GM23248 (cell line): ENCODE data around the gene PISD. TPM values are rescaled to one million over a fixed set of nuclear protein-coding genes. Genes with fewer than 3 reads are reported as not detected.
"Not testable (repeated sequence)": the region's sequence is repeated elsewhere in the genome, so short reads cannot be mapped to it uniquely, and the experiment has no call there.

Experiments
- DNase-seq: peaks from one replicate; pipeline ENCODE4 v3.0.0-alpha.2; 2015
- H2AFZ ChIP-seq: fragments of 200-600 bp; sonication (generic); 2 replicates; pipeline ENCODE4 v1.6.1; 2016; ENCODE audit warnings: antibody characterized with exemption
- H3F3A ChIP-seq: fragments of 200-600 bp; sonication (generic); 2 replicates; pipeline ENCODE4 v1.6.1; 2016; ENCODE audit warnings: mild to moderate bottlenecking, antibody characterized with exemption, mixed run types; ENCODE audit not compliant: insufficient read depth
- H3K27ac ChIP-seq: fragments of 200-600 bp; sonication (generic); 2 replicates; pipeline ENCODE4 v1.5.1; 2016; ENCODE audit warnings: mild to moderate bottlenecking
- H3K27me3 ChIP-seq: fragments of 200-600 bp; sonication (generic); replicated peaks from 2 replicates; pipeline ENCODE4 v1.6.1; 2016; ENCODE audit warnings: mild to moderate bottlenecking; ENCODE audit not compliant: insufficient read depth
- H3K36me3 ChIP-seq: fragments of 200-600 bp; sonication (generic); 2 replicates; pipeline ENCODE4 v1.6.1; 2016; ENCODE audit warnings: low read depth, mild to moderate bottlenecking
- H3K4me1 ChIP-seq: fragments of 200-600 bp; sonication (generic); 2 replicates; pipeline ENCODE4 v1.6.1; 2016; ENCODE audit warnings: mild to moderate bottlenecking; ENCODE audit not compliant: insufficient read depth
- H3K4me2 ChIP-seq: fragments of 200-600 bp; sonication (generic); one replicate; pipeline ENCODE4 v1.6.1; 2016; ENCODE audit warnings: mild to moderate bottlenecking; ENCODE audit not compliant: unreplicated experiment
- H3K4me3 ChIP-seq: fragments of 200-600 bp; sonication (generic); 2 replicates; pipeline ENCODE4 v1.5.1; 2016; ENCODE audit warnings: mild to moderate bottlenecking
- H3K79me2 ChIP-seq: fragments of 200-600 bp; sonication (generic); 2 replicates; pipeline ENCODE4 v1.6.1; 2016; ENCODE audit warnings: mild to moderate bottlenecking; ENCODE audit not compliant: insufficient read depth
- H3K9ac ChIP-seq: fragments of 200-600 bp; sonication (generic); 2 replicates; pipeline ENCODE4 v1.6.1; 2016; ENCODE audit warnings: mild to moderate bottlenecking
- H3K9me2 ChIP-seq: fragments of 200-600 bp; sonication (generic); 2 replicates; pipeline ENCODE4 v1.6.1; 2016; ENCODE audit warnings: mixed run types, mild to moderate bottlenecking, moderate library complexity; ENCODE audit not compliant: insufficient read depth
- H3K9me3 ChIP-seq: fragments of 200-600 bp; sonication (generic); one replicate; pipeline ENCODE4 v1.6.1; 2017; ENCODE audit warnings: low read depth
- H4K20me1 ChIP-seq: fragments of 200-600 bp; sonication (generic); 2 replicates; pipeline ENCODE4 v1.6.0; 2016; ENCODE audit not compliant: insufficient read depth
- EZH2 ChIP-seq: fragments of 200-600 bp; sonication (generic); IDR thresholded peaks from 2 replicates; pipeline ENCODE4 v1.6.1; 2018; ENCODE audit warnings: antibody characterized with exemption, mild to moderate bottlenecking; ENCODE audit not compliant: insufficient read depth, poor library complexity, severe bottlenecking
- EZH2phosphoT487 ChIP-seq: fragments of 200-600 bp; sonication (generic); IDR thresholded peaks from 2 replicates; pipeline ENCODE4 v1.6.1; 2018; ENCODE audit warnings: antibody characterized with exemption, moderate library complexity, mild to moderate bottlenecking, low read depth; ENCODE audit not compliant: insufficient read depth
- WGBS, 2 experiments: methylation state at CpG; one replicate each; pipeline ENCODE4 v1.1.6; 2015 to 2017; ENCODE audit warnings: low lambda C conversion rate in 2 of 2, low coverage in 1 of 2; ENCODE audit errors: missing lambda C conversion rate in 2 of 2; 5-methylcytosine and 5-hydroxymethylcytosine counted together
- in situ Hi-C: fragments of 300-500 bp; cut with MboI; formaldehyde crosslinking; loops from 2 replicates; pipeline ENCODE4 v1.15.0; 2020
- polyA plus RNA-seq: library from polyadenylated mRNA; unstranded; fragments of >200 nt; fragmentation: Nextera tagmentation; extraction: Ambion mirVana; gene quantifications from 2 replicates; pipeline ENCODE4 v1.2.1, GENCODE V29; 2016
- total RNA-seq: library from RNA; depleted of rRNA; stranded (reverse); fragments of >200 nt; shearing (Covaris generic); gene quantifications from 2 replicates; pipeline ENCODE4 v1.2.3, GENCODE V29; 2014

Gene PISD
- total and polyA plus RNA-seq, 2 experiments from 2014 or later = 32.7 to 34.2 TPM

DNA sequence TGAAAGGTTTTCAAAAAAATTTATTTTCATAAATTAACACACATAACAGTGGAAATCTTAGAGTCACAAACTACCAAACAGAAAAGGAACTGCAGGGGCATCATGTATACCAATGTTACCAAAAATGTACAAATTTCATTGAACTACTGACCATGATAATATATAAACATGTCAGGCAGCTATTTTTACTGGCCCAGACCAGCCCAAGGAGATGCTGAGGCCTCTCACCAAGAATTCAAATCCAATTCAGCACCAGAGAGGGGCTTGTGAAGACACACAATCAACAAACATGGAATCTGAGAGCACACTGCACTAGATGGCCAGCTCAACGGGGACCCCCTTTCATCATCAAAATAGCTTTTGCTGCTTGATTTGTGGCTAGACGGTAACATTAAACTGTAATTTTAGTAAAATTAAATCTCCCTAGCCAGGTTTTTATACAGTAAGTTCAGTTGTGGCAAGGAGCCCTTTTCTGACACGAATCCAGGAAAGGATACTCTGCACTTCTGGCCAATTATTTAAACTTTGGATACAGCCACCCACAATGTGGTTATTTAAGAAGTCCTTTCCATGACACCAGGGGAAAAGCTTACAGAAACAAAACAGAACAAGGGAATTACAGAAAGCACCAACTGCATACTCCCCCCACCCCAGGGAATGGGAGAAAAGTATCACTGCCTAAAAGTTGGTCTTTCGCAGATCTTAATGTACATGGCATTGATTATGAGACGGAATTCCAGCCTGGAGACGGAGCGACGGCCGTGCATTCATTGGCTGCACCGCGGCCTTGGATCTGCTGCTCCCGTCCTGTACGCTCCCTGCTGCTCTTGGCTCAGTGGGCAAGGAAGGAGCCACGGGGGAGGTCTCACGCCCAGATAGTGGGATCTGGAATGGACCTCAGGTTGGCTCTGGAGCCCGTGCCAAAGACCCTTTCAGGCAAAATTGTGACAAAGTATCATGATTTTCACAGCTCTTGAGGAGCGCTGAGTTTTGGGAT is 19.6 kb upstream of the PISD start:
- TF ChIP-seq EZH2phosphoT487 (no peak), EZH2 (no peak)
- no peak overlapping the region for H3K4me3 ChIP-seq
- H3F3A ChIP-seq = peaks cover 54% of the 10 kb centered on the region
- peak overlapping the region; percentile 68 for H3K9ac ChIP-seq
- 53 to 58% methylated on average over 17 of the region's 17 CpGs for WGBS, 2 experiments
- peak overlapping the region; percentile 47 for H3K4me2 ChIP-seq
- H3K27me3 ChIP-seq = no peaks in the 10 kb centered on the region
- DNase-seq = peak; percentile 72
- H3K36me3 ChIP-seq = peaks cover 19% of the 10 kb centered on the region
- no peaks in the 10 kb centered on the region for H3K79me2 ChIP-seq
- H4K20me1 ChIP-seq = no peaks in the 10 kb centered on the region
- no peaks in the 10 kb centered on the region for H3K9me3 ChIP-seq
- H2AFZ ChIP-seq = no peak overlapping the region
- H3K27ac ChIP-seq = peak overlapping the region; percentile 91
- peaks cover 41% of the 10 kb centered on the region for H3K4me1 ChIP-seq
- in situ Hi-C loops = no loop called here
- no peaks in the 10 kb centered on the region for H3K9me2 ChIP-seq

DNA sequence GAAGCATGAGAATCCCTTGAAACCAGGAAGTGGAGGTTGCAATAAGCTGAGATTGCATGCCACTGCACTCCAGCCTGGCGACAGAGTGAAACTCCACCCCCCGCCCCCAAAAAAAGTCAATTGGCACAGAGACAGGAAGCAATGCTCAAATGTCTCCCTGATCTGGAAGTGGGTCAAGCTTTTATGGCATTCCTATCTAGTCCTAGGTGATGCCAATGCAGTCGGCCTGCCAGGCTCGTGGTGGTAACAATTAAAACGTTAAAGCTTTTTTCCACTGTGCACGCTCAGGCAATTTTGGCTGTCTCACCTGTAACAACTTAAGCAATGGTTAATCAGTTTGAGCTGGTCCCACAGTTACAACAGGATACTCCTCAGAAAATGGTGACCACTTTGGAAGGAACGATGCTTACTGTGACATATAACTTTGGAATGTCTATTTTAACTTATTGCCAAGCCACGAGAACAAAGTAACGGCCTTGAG is 18.9 kb upstream of the PISD start:
- WGBS, 2 experiments = 35 to 42% methylated on average over 9 of the region's 9 CpGs
- peaks cover 41% of the 10 kb centered on the region for H3K4me1 ChIP-seq
- TF ChIP-seq EZH2phosphoT487 (no peak), EZH2 (no peak)
- DNase-seq = peak; percentile 78
- in situ Hi-C loops = no loop called here
- no peaks in the 10 kb centered on the region for H3K79me2 ChIP-seq
- H3K4me2 ChIP-seq = peak overlapping the region; percentile 47
- H3K9ac ChIP-seq = peak overlapping the region; percentile 68
- no peaks in the 10 kb centered on the region for H3K27me3 ChIP-seq
- H4K20me1 ChIP-seq = no peaks in the 10 kb centered on the region
- no peaks in the 10 kb centered on the region for H3K9me2 ChIP-seq
- peaks cover 54% of the 10 kb centered on the region for H3F3A ChIP-seq
- peak overlapping the region; percentile 91 for H3K27ac ChIP-seq
- peaks cover 14% of the 10 kb centered on the region for H3K36me3 ChIP-seq
- H2AFZ ChIP-seq = no peak overlapping the region
- no peak overlapping the region for H3K4me3 ChIP-seq
- H3K9me3 ChIP-seq = no peaks in the 10 kb centered on the region

GRCh38 chr22:31678748-31679147 is 16.7 kb upstream of the PISD start:
- H4K20me1 ChIP-seq = no peaks in the 10 kb centered on the region
- WGBS, 2 experiments = 87 to 89% methylated on average over 7 of the region's 7 CpGs
- in situ Hi-C loops = no loop called here
- no peaks in the 10 kb centered on the region for H3K79me2 ChIP-seq
- no peaks in the 10 kb centered on the region for H3K27me3 ChIP-seq
- no peak for DNase-seq
- peaks cover 35% of the 10 kb centered on the region for H3K4me1 ChIP-seq
- H3K4me3 ChIP-seq = no peak overlapping the region
- H3K27ac ChIP-seq = no peak overlapping the region
- no peaks in the 10 kb centered on the region for H3K9me3 ChIP-seq
- H3K9me2 ChIP-seq = no peaks in the 10 kb centered on the region
- TF ChIP-seq EZH2phosphoT487 (no peak), EZH2 (no peak)
- no peaks in the 10 kb centered on the region; the same call in 1 of the 2 replicates for H3K36me3 ChIP-seq
- no peak overlapping the region for H3K4me2 ChIP-seq
- peaks cover 44% of the 10 kb centered on the region for H3F3A ChIP-seq
- no peak overlapping the region for H2AFZ ChIP-seq
- no peak overlapping the region for H3K9ac ChIP-seq

DNA sequence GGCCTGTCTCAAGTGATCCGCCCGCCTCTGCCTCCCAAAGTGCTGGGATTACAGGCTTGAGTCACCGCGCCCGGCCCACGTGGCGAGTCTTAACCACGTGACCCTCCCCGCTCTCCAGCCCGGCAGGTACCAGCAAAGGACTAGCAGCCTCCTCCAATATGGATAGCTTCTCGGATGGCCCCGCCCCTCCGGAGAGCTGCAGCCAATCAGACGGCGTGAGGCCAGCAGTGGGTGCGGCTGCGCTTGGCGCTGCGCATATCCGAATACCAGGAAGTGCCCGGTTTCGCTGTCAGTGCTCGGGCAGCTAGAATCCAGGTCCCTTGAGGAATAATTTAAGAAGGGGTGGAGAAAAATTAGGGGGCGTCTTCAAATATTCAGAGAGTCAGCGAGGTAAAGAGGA is 14.7 kb upstream of the PISD start:
- H3K27ac ChIP-seq = 0 out of 2 replicates have a peak overlapping the region, but pooled peaks have one; percentile 2
- peak overlapping the region; percentile 78 for H2AFZ ChIP-seq
- peak overlapping the region; percentile 59 for H3K4me2 ChIP-seq
- no peaks in the 10 kb centered on the region for H3K9me2 ChIP-seq
- H3K36me3 ChIP-seq = no peaks in the 10 kb centered on the region
- in situ Hi-C loops = no loop called here
- no peaks in the 10 kb centered on the region for H3K9me3 ChIP-seq
- H3K4me1 ChIP-seq = peaks cover 16% of the 10 kb centered on the region
- WGBS, 2 experiments = 3 to 4% methylated on average over 25 of the region's 25 CpGs
- no peaks in the 10 kb centered on the region for H3K27me3 ChIP-seq
- TF ChIP-seq EZH2phosphoT487 (no peak), EZH2 (no peak)
- H3F3A ChIP-seq = peaks cover 23% of the 10 kb centered on the region
- H3K4me3 ChIP-seq = peak overlapping the region; percentile 69
- H3K79me2 ChIP-seq = no peaks in the 10 kb centered on the region
- peak overlapping the region; percentile 63 for H3K9ac ChIP-seq
- peak; percentile 94 for DNase-seq
- no peaks in the 10 kb centered on the region for H4K20me1 ChIP-seq

DNA sequence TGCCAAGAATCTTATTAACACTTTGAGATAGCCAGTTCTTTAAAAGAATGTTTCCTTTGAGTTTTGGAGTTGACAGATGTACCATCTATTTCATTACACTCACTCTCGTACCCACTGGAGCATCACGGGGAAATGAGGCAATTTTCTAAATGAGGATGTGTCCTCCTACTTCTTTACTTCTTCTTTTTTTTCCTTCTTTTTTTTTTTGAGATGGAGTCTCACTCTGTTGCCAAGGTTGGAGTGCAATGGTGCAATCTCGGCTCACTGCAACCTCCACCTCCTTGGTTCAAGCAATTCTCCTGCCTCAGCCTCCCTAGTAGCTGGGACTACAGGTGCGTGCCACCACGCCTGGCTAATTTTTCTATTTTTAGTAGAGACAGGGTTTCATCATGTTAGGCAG is 12.2 kb upstream of the PISD start:
- H2AFZ ChIP-seq, DNase-seq, H3K4me3 ChIP-seq, in situ Hi-C loops, H3K9ac ChIP-seq, H3K4me1 ChIP-seq, H3K9me3 ChIP-seq, H3K9me2 ChIP-seq, H3K79me2 ChIP-seq, H4K20me1 ChIP-seq, H3K4me2 ChIP-seq, H3K27me3 ChIP-seq, H3K36me3 ChIP-seq, H3K27ac ChIP-seq, H3F3A ChIP-seq: not testable (repeated sequence)
- 78 to 82% methylated on average over 5 of the region's 5 CpGs for WGBS, 2 experiments

DNA sequence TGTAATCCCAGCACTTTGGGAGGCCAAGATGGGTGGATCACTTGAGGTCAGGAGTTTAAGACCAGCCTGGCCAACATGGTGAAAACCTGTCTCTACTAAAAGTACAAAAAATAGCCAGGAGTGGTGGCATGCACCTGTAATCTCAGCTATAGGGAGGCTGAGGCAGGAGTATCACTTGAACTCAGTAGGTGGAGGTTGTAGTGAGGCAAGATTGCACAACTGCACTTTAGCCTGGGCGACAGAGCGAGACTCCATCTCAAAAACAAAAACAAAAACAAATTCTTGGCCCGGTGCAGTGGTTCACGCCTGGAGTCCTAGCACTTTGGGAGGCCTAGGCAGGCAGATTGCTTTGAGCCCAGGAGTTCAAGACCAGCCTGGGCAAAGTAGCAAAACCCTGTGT is 6.8 kb upstream of the PISD start:
- H3K9ac ChIP-seq, H3K27ac ChIP-seq, DNase-seq, H3K4me3 ChIP-seq, H3K4me2 ChIP-seq, H3K9me3 ChIP-seq, H3F3A ChIP-seq, H3K4me1 ChIP-seq, H3K36me3 ChIP-seq, H2AFZ ChIP-seq, H4K20me1 ChIP-seq, H3K9me2 ChIP-seq, H3K27me3 ChIP-seq, H3K79me2 ChIP-seq: not testable (repeated sequence)
- WGBS, 2 experiments = 86% methylated on average over 4 of the region's 4 CpGs
- in situ Hi-C loops = loop anchor here (10.0 kb wide), 1 partner anchor 296 kb away; no protein-coding TSS in a partner anchor
